ENCODE measurements around the gene STAB1. TPM values are rescaled to one million over a fixed set of nuclear protein-coding genes. Genes with fewer than 3 reads are reported as not detected.
A peak's percentile ranks its signal among the peaks of the same experiment; 100 is the strongest.

The STAB1 gene
- total and polyA plus RNA-seq, 2 of the 13 experiments (the other 11 are each of a cell fraction or from before 2014, with no cell fraction given) = 0.09 to 0.34 TPM

GRCh38 chr3:52533623-52534280, 38.6 kb downstream of the STAB1 start, which contains the start of gene NT5DC2:
TSS of gene NT5DC2 (minus strand) at chr3:52533857. CDS start at chr3:52533737, 120 bp downstream.
- ATAC-seq (peak; percentile 16), FAIRE-seq (no peak), DNase-seq (ENCODE audit: low spot score) (peak; percentile 46)
- CTCF ChIA-PET (ENCODE audit: low intra/inter-chr PET ratio, low total read pairs) = no interaction called here
- H3K4me3 ChIP-seq (replicated peaks in 1 of 3; ENCODE audit: insufficient read depth in 1 of 3, low read depth in 2 of 3, low read length in 3 of 3) = peak within 1 kb of the TSS; percentile 84 to 89 (median 87)
- H3K9me3 ChIP-seq (ENCODE audit: low read length) = no peaks in the 10 kb centered on the region
- H3K4me1 ChIP-seq (ENCODE audit: insufficient read depth, low read length) = peaks cover 61% of the 10 kb centered on the region
- peaks cover 15% of the 10 kb centered on the region for H4K20me1 ChIP-seq (ENCODE audit: insufficient read depth, low read length)
- intact Hi-C loops (cut with micrococcal nuclease; ENCODE audit: unreplicated experiment) (loop anchor here (5.0 kb wide), 1 partner anchor 61 kb away; no protein-coding TSS in a partner anchor), in situ Hi-C loops (cut with HindIII; ENCODE audit: extremely low pct_ligation_motif_present, low pct_unique_long_range_greater_than_20kb) (no loop called here)
- peak within 1 kb of the TSS; percentile 85 for H3K27ac ChIP-seq (ENCODE audit: extremely low read length, insufficient read depth, low read length)
- peaks cover 5 to 8% of the 10 kb centered on the region in 2 experiments; a peak in 4 of 5 replicates for H3K36me3 ChIP-seq (replicated peaks in 1 of 2; ENCODE audit: control insufficient read depth in 1 of 2, insufficient read depth in 2 of 2, low read length in 2 of 2)
- H3K4me2 ChIP-seq (ENCODE audit: low read depth, low read length) = peak within 1 kb of the TSS; percentile 90
- WGBS (ENCODE audit: low lambda C conversion rate) = 0% methylated on average over 1 of the region's 91 CpGs
- no peak within 1 kb of the TSS for H2AFZ ChIP-seq (ENCODE audit: low read length)
- BruUV-seq (replicated peaks) = no TSS peak
- H3K27me3 ChIP-seq (ENCODE audit: control insufficient read depth in 1 of 2, insufficient read depth in 2 of 2, low read length in 2 of 2) = no peaks in the 10 kb centered on the region; a peak in 1 of 5 replicates
- peaks cover 64% of the 10 kb centered on the region for H3K79me2 ChIP-seq (ENCODE audit: insufficient read depth, low read length)
- POLR2A ChIA-PET = no interaction called here
- peak within 1 kb of the TSS; percentile 86 for H3K9ac ChIP-seq (ENCODE audit: insufficient read depth, low read depth, low read length)
- TF ChIP-seq CTCF (CRISPR knock-in tag; IDR thresholded peaks at IDR 0.05) (peak; percentile 59), CCDC6 (CRISPR knock-in tag; IDR thresholded peaks at IDR 0.05) (0 out of 2 replicates have a peak, but pooled peaks have one; percentile 67), ZNF878 (CRISPR knock-in tag; IDR thresholded peaks at IDR 0.05) (peak; percentile 39; the same call in 1 of the 2 replicates), MXD1 (CRISPR knock-in tag; IDR thresholded peaks at IDR 0.05) (peak; percentile 49; the same call in 1 of the 2 replicates), SP2 (CRISPR knock-in tag; IDR thresholded peaks at IDR 0.05) (peak; percentile 69), ZNF558 (CRISPR knock-in tag; IDR thresholded peaks at IDR 0.05; ENCODE audit: borderline replicate concordance) (no peak), ZNF775 (CRISPR knock-in tag; IDR thresholded peaks at IDR 0.05; ENCODE audit: borderline replicate concordance) (no peak), HBP1 (CRISPR knock-in tag; IDR thresholded peaks at IDR 0.05; ENCODE audit: low read depth) (peak; percentile 82; the same call in 1 of the 2 replicates), RAD21 (CRISPR knock-in tag; IDR thresholded peaks at IDR 0.05) (peak; percentile 31; the same call in 1 of the 2 replicates), MBD4 (IDR thresholded peaks at IDR 0.05; ENCODE audit: borderline replicate concordance, low read length) (no peak), AHDC1 (CRISPR knock-in tag; IDR thresholded peaks at IDR 0.05; ENCODE audit: borderline replicate concordance) (0 out of 2 replicates have a peak, but pooled peaks have one; percentile 39)

Data from HepG2 (cell line).